ENCODE data around the gene GBP6. TPM values are rescaled to one million over a fixed set of nuclear protein-coding genes. Genes with fewer than 3 reads are reported as not detected.

GBP6 gene
- total RNA-seq, 1 experiment from 2014 or later: not detected

DNA sequence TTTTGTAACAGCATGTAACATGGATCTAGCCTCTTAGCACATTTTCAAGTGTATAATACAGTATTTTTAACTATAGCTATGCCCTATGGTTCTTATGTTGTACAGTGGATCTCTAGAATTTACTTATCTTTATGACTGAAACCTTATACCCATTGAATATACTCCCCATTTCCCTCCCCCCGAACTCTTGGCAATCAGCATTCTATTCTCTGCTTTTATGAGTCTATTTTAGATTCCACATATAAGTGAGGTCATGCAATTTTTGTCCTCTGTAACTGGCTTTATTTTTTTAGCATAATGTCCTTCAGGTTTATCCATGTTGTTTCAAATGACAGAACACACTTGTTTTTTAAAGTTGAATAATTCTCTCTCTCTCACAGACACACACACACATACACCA, 3.1 kb upstream of the GBP6 start:
- Histone ChIP-seq H3K36me3 (ENCODE audit: insufficient read depth, low read length, poor library complexity, severe bottlenecking) (no peaks in the 10 kb centered on the region), H3K27me3 (replicated peaks; ENCODE audit: insufficient read depth, low read depth, low read length, poor library complexity) (no peaks in the 10 kb centered on the region), H3K27ac (ENCODE audit: low read depth, low read length, poor library complexity, severe bottlenecking) (no peak overlapping the region), H3K9me3 (ENCODE audit: low read depth, low read length, poor library complexity, severe bottlenecking) (no peaks in the 10 kb centered on the region), H3K4me1 (ENCODE audit: insufficient read depth, low read length, poor library complexity, severe bottlenecking) (no peaks in the 10 kb centered on the region), H3K4me3 (ENCODE audit: low read depth, low read length, poor library complexity, severe bottlenecking) (no peak overlapping the region)
- no TSS peak for BruUV-seq (replicated peaks)
- DNase-seq (ENCODE audit: low spot score): no peak
- intact Hi-C loops (cut with micrococcal nuclease; ENCODE audit: unreplicated experiment): no loop called here
- no peak for TF ChIP-seq EZH2 (IDR thresholded peaks at IDR 0.05; ENCODE audit: borderline replicate concordance, low read depth, low read length, poor library complexity, severe bottlenecking)
- TF ChIP-seq, protein P1, sequence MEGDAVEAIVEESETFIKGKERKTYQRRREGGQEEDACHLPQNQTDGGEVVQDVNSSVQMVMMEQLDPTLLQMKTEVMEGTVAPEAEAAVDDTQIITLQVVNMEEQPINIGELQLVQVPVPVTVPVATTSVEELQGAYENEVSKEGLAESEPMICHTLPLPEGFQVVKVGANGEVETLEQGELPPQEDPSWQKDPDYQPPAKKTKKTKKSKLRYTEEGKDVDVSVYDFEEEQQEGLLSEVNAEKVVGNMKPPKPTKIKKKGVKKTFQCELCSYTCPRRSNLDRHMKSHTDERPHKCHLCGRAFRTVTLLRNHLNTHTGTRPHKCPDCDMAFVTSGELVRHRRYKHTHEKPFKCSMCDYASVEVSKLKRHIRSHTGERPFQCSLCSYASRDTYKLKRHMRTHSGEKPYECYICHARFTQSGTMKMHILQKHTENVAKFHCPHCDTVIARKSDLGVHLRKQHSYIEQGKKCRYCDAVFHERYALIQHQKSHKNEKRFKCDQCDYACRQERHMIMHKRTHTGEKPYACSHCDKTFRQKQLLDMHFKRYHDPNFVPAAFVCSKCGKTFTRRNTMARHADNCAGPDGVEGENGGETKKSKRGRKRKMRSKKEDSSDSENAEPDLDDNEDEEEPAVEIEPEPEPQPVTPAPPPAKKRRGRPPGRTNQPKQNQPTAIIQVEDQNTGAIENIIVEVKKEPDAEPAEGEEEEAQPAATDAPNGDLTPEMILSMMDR (conservative IDR thresholded peaks at IDR 0.05; ENCODE audit: low read depth, low read length): no peak
- POLR2A ChIA-PET (ENCODE audit: low non-redundant PET): no interaction called here
- CTCF ChIA-PET: interaction anchor here (1.5 kb wide), 1 partner anchor 275 kb away, joined by 3 read pairs; no protein-coding TSS in a partner anchor

DNA sequence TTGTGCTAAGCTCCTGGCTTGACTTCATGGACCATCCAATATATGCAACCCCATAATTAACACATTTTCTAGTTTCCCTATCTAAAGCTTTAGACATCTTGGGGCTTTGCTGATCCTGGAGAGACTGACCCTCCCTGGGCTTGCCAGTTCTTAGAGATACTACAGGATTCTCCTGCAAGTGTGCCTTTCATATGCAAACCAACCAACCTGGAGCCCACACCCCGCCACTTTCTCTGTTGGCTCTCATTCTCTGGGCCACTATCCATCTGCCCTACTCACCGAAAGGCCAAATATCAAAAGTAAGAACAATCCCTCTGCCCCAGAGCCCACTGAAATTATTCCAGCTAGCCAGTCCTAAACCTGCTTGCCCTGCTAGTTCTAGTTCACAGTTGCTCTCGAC, 2.2 kb upstream of the GBP6 start:
- Histone ChIP-seq H3K4me3 (ENCODE audit: low read depth, low read length, poor library complexity, severe bottlenecking) (no peak overlapping the region), H3K27ac (ENCODE audit: low read depth, low read length, poor library complexity, severe bottlenecking) (no peak overlapping the region), H3K9me3 (ENCODE audit: low read depth, low read length, poor library complexity, severe bottlenecking) (no peaks in the 10 kb centered on the region), H3K36me3 (ENCODE audit: insufficient read depth, low read length, poor library complexity, severe bottlenecking) (no peaks in the 10 kb centered on the region), H3K4me1 (ENCODE audit: insufficient read depth, low read length, poor library complexity, severe bottlenecking) (no peaks in the 10 kb centered on the region), H3K27me3 (replicated peaks; ENCODE audit: insufficient read depth, low read depth, low read length, poor library complexity) (no peaks in the 10 kb centered on the region)
- intact Hi-C loops (cut with micrococcal nuclease; ENCODE audit: unreplicated experiment): no loop called here
- no peak for TF ChIP-seq EZH2 (IDR thresholded peaks at IDR 0.05; ENCODE audit: borderline replicate concordance, low read depth, low read length, poor library complexity, severe bottlenecking)
- TF ChIP-seq, protein P1 (conservative IDR thresholded peaks at IDR 0.05; ENCODE audit: low read depth, low read length): no peak
- ChIA-PET POLR2A (ENCODE audit: low non-redundant PET) (interaction anchor here (0.6 kb wide), 1 partner anchor 549 kb away, joined by 7 read pairs; no protein-coding TSS in a partner anchor), CTCF (interaction anchor here (0.8 kb wide), 1 partner anchor 240 kb away, joined by 3 read pairs; no protein-coding TSS in a partner anchor)
- no TSS peak for BruUV-seq (replicated peaks)
- no peak for DNase-seq (ENCODE audit: low spot score)

DNA sequence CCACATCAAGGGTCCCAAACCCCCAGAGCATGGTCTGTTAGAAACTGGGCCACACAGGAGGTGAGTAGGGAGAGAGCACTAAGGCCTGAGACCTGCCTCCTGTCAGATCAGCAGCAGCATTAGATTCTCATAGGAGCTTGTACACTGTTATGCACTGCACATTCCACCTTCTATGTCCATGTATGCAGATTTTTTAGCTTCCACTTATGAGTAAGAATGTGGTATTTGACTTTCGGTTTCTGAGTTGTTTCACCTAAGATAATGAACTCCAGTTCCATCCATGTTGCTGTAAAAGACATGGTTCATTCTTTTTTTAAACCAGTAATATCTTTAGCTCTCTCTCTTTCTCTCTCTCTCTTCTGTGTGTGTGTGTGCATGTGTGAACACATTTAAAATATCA, 663 bp upstream of the GBP6 start:
- DNase-seq (ENCODE audit: low spot score): no peak
- Histone ChIP-seq H3K4me3 (ENCODE audit: low read depth, low read length, poor library complexity, severe bottlenecking) (no peak overlapping the region), H3K36me3 (ENCODE audit: insufficient read depth, low read length, poor library complexity, severe bottlenecking) (no peaks in the 10 kb centered on the region), H3K27ac (ENCODE audit: low read depth, low read length, poor library complexity, severe bottlenecking) (no peak overlapping the region), H3K27me3 (replicated peaks; ENCODE audit: insufficient read depth, low read depth, low read length, poor library complexity) (no peaks in the 10 kb centered on the region), H3K4me1 (ENCODE audit: insufficient read depth, low read length, poor library complexity, severe bottlenecking) (no peaks in the 10 kb centered on the region), H3K9me3 (ENCODE audit: low read depth, low read length, poor library complexity, severe bottlenecking) (no peaks in the 10 kb centered on the region)
- POLR2A ChIA-PET (ENCODE audit: low non-redundant PET): no interaction called here
- CTCF ChIA-PET: no interaction called here
- intact Hi-C loops (cut with micrococcal nuclease; ENCODE audit: unreplicated experiment): no loop called here
- TF ChIP-seq, protein P1 (conservative IDR thresholded peaks at IDR 0.05; ENCODE audit: low read depth, low read length): no peak
- no TSS peak for BruUV-seq (replicated peaks)

Data from A673 (cell line).